ENCODE data around the gene MAN1A1. TPM values are rescaled to one million over a fixed set of nuclear protein-coding genes. Genes with fewer than 3 reads are reported as not detected.

The MAN1A1 gene
- total and polyA plus RNA-seq, 2 of the 4 experiments (the other 2 are of a cell fraction) = 5.9 to 6.4 TPM

- no peak overlapping the region for H2BK120ac ChIP-seq (ENCODE audit: low read depth, low read length)
- no CpG with 5 or more reads among the region's 3 CpGs for WGBS, 2 experiments (ENCODE audit: extremely low coverage in 2 of 2, insufficient read length in 1 of 2)
- no peak overlapping the region for H3K4me2 ChIP-seq (ENCODE audit: low read depth, low read length)
- dilution Hi-C loops (cut with HindIII; ENCODE audit: low sequenced_read_pairs, unreplicated experiment) (no loop called here), intact Hi-C loops (cut with micrococcal nuclease) (no loop called here), in situ Hi-C loops (cut with MboI; ENCODE audit: low sequenced_read_pairs) (no loop called here)
- no peak overlapping the region for H3K18ac ChIP-seq (ENCODE audit: low read depth, low read length)
- ChIA-PET CTCF (no interaction called here), POLR2A (ENCODE audit: unreplicated experiment) (no interaction called here)
- no peaks in the 10 kb centered on the region for H3K27me3 ChIP-seq (ENCODE audit: control insufficient read depth, insufficient read depth, low read length)
- no peak overlapping the region for H3K4ac ChIP-seq (ENCODE audit: low read depth, low read length)
- H3K23ac ChIP-seq (ENCODE audit: low read depth, low read length) = no peak overlapping the region
- H2AK9ac ChIP-seq (replicated peaks; ENCODE audit: low read depth, low read length, poor library complexity) = no peak overlapping the region
- H3K79me1 ChIP-seq (ENCODE audit: low read depth in 1 of 2, low read length in 2 of 2) = no peaks in the 10 kb centered on the region
- no peak overlapping the region for H2AFZ ChIP-seq (replicated peaks; ENCODE audit: low read length, poor library complexity)
- no peaks in the 10 kb centered on the region for H3K9me1 ChIP-seq (ENCODE audit: insufficient read depth, low read length)
- H4K91ac ChIP-seq (ENCODE audit: insufficient read depth, low read depth, low read length) = no peak overlapping the region
- H2BK20ac ChIP-seq (ENCODE audit: low read depth, low read length) = no peak overlapping the region
- H3K56ac ChIP-seq (ENCODE audit: extremely low read depth, insufficient read depth, low read length) = no peak overlapping the region
- ATAC-seq (ENCODE audit: low read depth) (no peak), DNase-seq (no peak)
- H3K4me1 ChIP-seq (ENCODE audit: control insufficient read depth, insufficient read depth, low read length) = no peaks in the 10 kb centered on the region
- no peak overlapping the region for H3K27ac ChIP-seq (ENCODE audit: insufficient read depth, low read length)
- H3K9ac ChIP-seq (ENCODE audit: low read depth, low read length) = no peak overlapping the region
- TF ChIP-seq POLR2A (IDR thresholded peaks at IDR 0.05; ENCODE audit: low read depth, low read length) (no peak), BHLHE40 (IDR thresholded peaks at IDR 0.05; ENCODE audit: low read depth, low read length) (no peak), SMC3 (IDR thresholded peaks at IDR 0.05; ENCODE audit: low read depth, low read length) (no peak), RCOR1 (IDR thresholded peaks at IDR 0.05; ENCODE audit: insufficient replicate concordance, low read length) (no peak), CEBPB (IDR thresholded peaks at IDR 0.05; ENCODE audit: low read depth, low read length) (no peak), NFE2L2 (IDR thresholded peaks at IDR 0.05; ENCODE audit: low read depth, low read length) (no peak), CHD1 (IDR thresholded peaks at IDR 0.05; ENCODE audit: low read depth, low read length) (no peak), ELK1 (IDR thresholded peaks at IDR 0.05; ENCODE audit: borderline replicate concordance, low read depth, low read length) (no peak), RAD21 (IDR thresholded peaks at IDR 0.05; ENCODE audit: low read length) (no peak), CTCF (conservative IDR thresholded peaks at IDR 0.05; ENCODE audit: low read depth, low read length) (no peak), FOS (IDR thresholded peaks at IDR 0.05; ENCODE audit: low read depth, low read length) (no peak), MXI1 (IDR thresholded peaks at IDR 0.05; ENCODE audit: borderline replicate concordance, low read depth, low read length) (no peak), RFX5 (IDR thresholded peaks at IDR 0.05; ENCODE audit: low read depth, low read length) (no peak), MAZ (IDR thresholded peaks at IDR 0.05; ENCODE audit: borderline replicate concordance, low read depth, low read length) (no peak), MAFK (IDR thresholded peaks at IDR 0.05; ENCODE audit: low read depth, low read length) (no peak), USF2 (IDR thresholded peaks at IDR 0.05; ENCODE audit: low read depth, low read length) (no peak)
- H3K9me3 ChIP-seq (ENCODE audit: control insufficient read depth, insufficient read depth, low read length) = no peaks in the 10 kb centered on the region
- H3K4me3 ChIP-seq (ENCODE audit: insufficient read depth, low read depth, low read length) = no peak overlapping the region
- no peak overlapping the region for H4K8ac ChIP-seq (ENCODE audit: low read depth in 2 of 2, low read length in 2 of 2)
- H3K14ac ChIP-seq (replicated peaks; ENCODE audit: low read depth, low read length) = no peak overlapping the region
- BruUV-seq (replicated peaks) = no TSS peak
- H4K5ac ChIP-seq (ENCODE audit: low read depth, low read length) = no peak overlapping the region
- H2AK5ac ChIP-seq (ENCODE audit: low read depth, low read length) = no peak overlapping the region
- no peaks in the 10 kb centered on the region for H4K20me1 ChIP-seq (ENCODE audit: insufficient read depth, low read length)
- H2BK5ac ChIP-seq (ENCODE audit: low read depth, low read length, poor library complexity, severe bottlenecking) = no peak overlapping the region
- no peaks in the 10 kb centered on the region for H3K36me3 ChIP-seq (ENCODE audit: control insufficient read depth, insufficient read depth, low read length)
- H2BK15ac ChIP-seq (ENCODE audit: low read depth, low read length) = no peak overlapping the region
Observed at GRCh38 chr6:119289651-119290050, 59.9 kb downstream of the MAN1A1 start.
